A549 (cell line): ENCODE measurements around the gene FBXL13. TPM values are rescaled to one million over a fixed set of nuclear protein-coding genes. Genes with fewer than 3 reads are reported as not detected.

Source experiments
- ATAC-seq, 2 experiments: fragments of 200-7000 bp in 1 of 2; fragments of >200 bp in 1 of 2; cut with Nextera tagmentation in 1 of 2; cut with Tn5 transposase in 1 of 2; 3 replicates each; pipeline versions ENCODE4 v1.8.0 to v1.9.1; 2018 to 2020; ENCODE audit warnings: mild to moderate bottlenecking in 1 of 2, moderate library complexity in 1 of 2
- CTCF ChIA-PET: fragments of 300-600 bp; sonication (Branson Sonifier 250); formaldehyde crosslinking; extraction: SDS; loops from one replicate; lab custom pipeline; 2021; ENCODE audit warnings: antibody characterized with exemption, inconsistent platforms; lab: Yijun Ruan, JAX
- POLR2A ChIA-PET: fragments of 350-600 bp; formaldehyde crosslinking; extraction: SDS; loops from one replicate; lab custom pipeline; 2021; ENCODE audit warnings: antibody characterized with exemption, inconsistent platforms; lab: Yijun Ruan, JAX
- DNase-seq, 2 experiments: peaks; one replicate each; pipeline versions ENCODE4 v3.0.0 to v3.0.0-alpha.2; 2011 to 2016; ENCODE audit warnings: low read depth in 1 of 2, low spot score in 1 of 2
- FAIRE-seq: peaks from 2 replicates; lab custom pipeline; 2011; peaks lifted over from hg19 to GRCh38; lab: Jason Lieb, UNC
- H3K27ac ChIP-seq, 2 experiments: fragments of >200 bp; sonication (Bioruptor Twin); formaldehyde crosslinking; 3 replicates each; pipeline ENCODE4 v1.5.1; 2016 to 2017
- H3K4me1 ChIP-seq: fragments of >200 bp; sonication (Bioruptor Twin); formaldehyde crosslinking; 3 replicates; pipeline ENCODE4 v1.6.1; 2016
- H3K4me2 ChIP-seq: fragments of >200 bp; sonication (Bioruptor Twin); formaldehyde crosslinking; 3 replicates; pipeline ENCODE4 v1.6.1; 2016
- H3K4me3 ChIP-seq: fragments of >200 bp; sonication (Bioruptor Twin); formaldehyde crosslinking; 3 replicates; pipeline ENCODE4 v1.5.1; 2016
- H3K9me3 ChIP-seq: fragments of >200 bp; sonication (Bioruptor Twin); formaldehyde crosslinking; 3 replicates; pipeline ENCODE4 v1.6.1; 2016
- BCL3 ChIP-seq: fragments of >200 bp; sonication (Bioruptor Twin); formaldehyde crosslinking; IDR thresholded peaks from 3 replicates; pipeline ENCODE4 v1.6.1; 2016
- EHMT2 ChIP-seq: fragments of 200-600 bp; sonication (generic); IDR thresholded peaks from 2 replicates; pipeline ENCODE4 v1.6.1; 2016; ENCODE audit warnings: antibody characterized with exemption, low read depth, mild to moderate bottlenecking, moderate library complexity
- FOXS1 ChIP-seq: fragments of 250-450 bp; sonication (Bioruptor Pico); IDR thresholded peaks from 2 replicates; pipeline ENCODE4 v1.5.0; 2020; ENCODE audit warnings: mild to moderate bottlenecking, moderate library complexity
- GATA3 ChIP-seq: IDR thresholded peaks from 2 replicates; pipeline ENCODE4 v1.6.1; 2012; ENCODE audit warnings: borderline replicate concordance
- HEYL ChIP-seq: fragments of 250-450 bp; sonication (Bioruptor Pico); IDR thresholded peaks from 2 replicates; pipeline ENCODE4 v1.8.0; 2021; ENCODE audit warnings: mild to moderate bottlenecking, moderate library complexity
- HOXB13 ChIP-seq: fragments of 250-450 bp; sonication (Bioruptor Pico); IDR thresholded peaks from 2 replicates; pipeline ENCODE4 v1.5.0; 2020; ENCODE audit warnings: low read depth, mild to moderate bottlenecking, moderate library complexity
- HOXB5 ChIP-seq: fragments of 250-450 bp; sonication (Bioruptor Pico); IDR thresholded peaks from 2 replicates; pipeline ENCODE4 v1.5.0; 2020; ENCODE audit warnings: mild to moderate bottlenecking, moderate library complexity
- MAFK ChIP-seq: fragments of 450-650 bp; IDR thresholded peaks from 2 replicates; pipeline ENCODE4 v1.6.1; 2014; ENCODE audit not compliant: partially characterized antibody
- MAX ChIP-seq: IDR thresholded peaks from 2 replicates; pipeline ENCODE4 v1.6.1; 2012
- NPAS2 ChIP-seq: fragments of 250-450 bp; sonication (Bioruptor Pico); IDR thresholded peaks from 2 replicates; pipeline ENCODE4 v1.8.0; 2022; ENCODE audit warnings: mild to moderate bottlenecking, moderate library complexity, borderline replicate concordance
- POLR2AphosphoS2 ChIP-seq: conservative IDR thresholded peaks from 2 replicates; pipeline ENCODE4 v1.6.1; 2012; ENCODE audit warnings: low read length, improper control_type of control experiment, inconsistent platforms
- RAD21 ChIP-seq, 2 experiments: fragments of >200 bp in 1 of 2; sonication (Bioruptor Twin) in 1 of 2; formaldehyde crosslinking in 1 of 2; IDR thresholded peaks in 1 of 2; conservative IDR thresholded peaks in 1 of 2; 2 replicates in 1 of 2; 3 replicates in 1 of 2; pipeline ENCODE4 v1.6.1; 2012 to 2018; ENCODE audit warnings: inconsistent platforms in 1 of 2
- RARB ChIP-seq: fragments of 250-450 bp; sonication (Bioruptor Pico); IDR thresholded peaks from 2 replicates; pipeline ENCODE4 v1.8.0; 2021; ENCODE audit warnings: mild to moderate bottlenecking, moderate library complexity
- RNF2 ChIP-seq: fragments of 200-600 bp; sonication (generic); IDR thresholded peaks from 2 replicates; pipeline ENCODE4 v1.6.1; 2016; ENCODE audit warnings: low read depth, mild to moderate bottlenecking, antibody characterized with exemption, moderate library complexity, borderline replicate concordance
- SMC3 ChIP-seq: fragments of >200 bp; sonication (Bioruptor Twin); formaldehyde crosslinking; IDR thresholded peaks from 3 replicates; pipeline ENCODE4 v1.6.1; 2018; ENCODE audit warnings: inconsistent platforms
- ZC3H11A ChIP-seq: fragments of 450-650 bp; IDR thresholded peaks from 2 replicates; pipeline ENCODE4 v1.6.1; 2014; ENCODE audit warnings: antibody characterized with exemption, mild to moderate bottlenecking
- ZNF302 ChIP-seq: fragments of 250-450 bp; sonication (Bioruptor Pico); IDR thresholded peaks from 2 replicates; pipeline ENCODE4 v1.9.0; 2021; ENCODE audit warnings: inconsistent platforms, mild to moderate bottlenecking, moderate library complexity
- WGBS: methylation state at CpG from one replicate; pipeline ENCODE4 v1.1.6; 2017; ENCODE audit errors: missing lambda C conversion rate; 5-methylcytosine and 5-hydroxymethylcytosine counted together
- polyA plus RNA-seq, 4 experiments: library from polyadenylated mRNA; depleted of rRNA in 3 of 4; stranded (reverse); fragments of >200 nt; fragmentation: RNase III in 1 of 4; extraction: RNeasy Plus Mini Kit Qiagen cat#74134 plus additional on column Dnase treatment in 1 of 4; gene quantifications; 2 replicates in 3 of 4; 3 replicates in 1 of 4; pipeline ENCODE4 v1.2.3, GENCODE V29; 2011 to 2017
- TF ChIP-seq, protein P1 (sequence below): fragments of 250-450 bp; sonication (Bioruptor Pico); IDR thresholded peaks from 2 replicates; pipeline ENCODE4 v1.5.0; 2020; ENCODE audit warnings: low read depth, mild to moderate bottlenecking, moderate library complexity
- TF ChIP-seq, protein P2 (sequence below): fragments of 200-600 bp; sonication (generic); IDR thresholded peaks from 2 replicates; pipeline ENCODE4 v1.6.1; 2016; ENCODE audit warnings: antibody characterized with exemption, mild to moderate bottlenecking, moderate library complexity
- TF ChIP-seq, protein P3 (sequence below): fragments of >200 bp; sonication (Bioruptor Twin); formaldehyde crosslinking; IDR thresholded peaks from 2 replicates; pipeline ENCODE4 v1.6.1; 2016

Gene FBXL13
- polyA plus RNA-seq, 2 of the 4 experiments (the other 2 are of a cell fraction) = 0.45 to 0.70 TPM

DNA sequence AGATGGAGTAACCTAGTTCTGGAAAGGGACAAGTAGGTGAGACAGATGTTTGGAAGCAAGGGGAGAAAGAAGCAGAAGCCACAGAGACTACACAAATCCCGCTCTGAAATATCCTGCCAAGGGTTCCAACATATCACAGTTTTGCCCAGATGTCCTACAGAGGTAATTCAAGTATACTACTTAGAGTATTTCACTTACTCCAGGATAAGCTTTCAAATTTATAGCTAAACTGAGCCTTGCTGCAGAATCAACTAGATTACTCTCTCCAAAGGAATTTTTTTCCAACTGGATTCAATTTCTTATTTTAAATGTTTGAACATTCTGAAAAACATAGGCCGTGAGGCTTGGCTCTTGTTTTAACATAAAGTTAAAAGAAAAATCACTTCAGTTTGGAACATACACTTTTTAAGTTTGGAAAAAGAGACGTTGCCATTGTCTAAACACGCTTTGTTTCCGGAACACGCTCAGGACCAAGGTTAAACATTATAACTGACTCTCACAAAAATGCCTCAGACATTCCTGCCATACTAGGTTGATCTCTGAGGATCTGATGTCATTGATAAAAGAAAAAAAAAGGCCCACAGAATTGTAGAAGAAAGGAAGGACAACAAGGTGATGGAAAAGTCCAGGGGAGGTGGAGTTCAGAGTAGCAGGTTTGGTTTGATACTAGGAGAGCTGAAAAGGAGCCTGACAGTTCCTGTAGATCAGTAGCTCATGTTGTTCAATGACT, 251.0 kb downstream of the FBXL13 start:
- ATAC-seq (no peak), DNase-seq (no peak), FAIRE-seq (no peak)
- no peaks in the 10 kb centered on the region for H3K4me1 ChIP-seq
- no peak overlapping the region for H3K4me2 ChIP-seq
- no peak overlapping the region for H3K27ac ChIP-seq
- 85% methylated on average over 6 of the region's 6 CpGs for WGBS
- H3K4me3 ChIP-seq = no peak overlapping the region
- ChIA-PET POLR2A (no interaction called here), CTCF (no interaction called here)
- TF ChIP-seq MAX (no peak), RARB (CRISPR knock-in tag) (no peak), GATA3 (no peak), EHMT2 (no peak), ZC3H11A (no peak), NPAS2 (CRISPR knock-in tag) (no peak), BCL3 (no peak), ZNF302 (CRISPR knock-in tag) (no peak), HOXB13 (no peak), MAFK (no peak), HEYL (CRISPR knock-in tag) (no peak), RNF2 (no peak), SMC3 (no peak), FOXS1 (CRISPR knock-in tag) (no peak), RAD21 (conservative IDR thresholded peaks at IDR 0.05 in 1 of 2, IDR thresholded peaks at IDR 0.05 in 1 of 2) (no peak), POLR2AphosphoS2 (no peak), HOXB5 (CRISPR knock-in tag) (no peak)
- TF ChIP-seq, protein P1, sequence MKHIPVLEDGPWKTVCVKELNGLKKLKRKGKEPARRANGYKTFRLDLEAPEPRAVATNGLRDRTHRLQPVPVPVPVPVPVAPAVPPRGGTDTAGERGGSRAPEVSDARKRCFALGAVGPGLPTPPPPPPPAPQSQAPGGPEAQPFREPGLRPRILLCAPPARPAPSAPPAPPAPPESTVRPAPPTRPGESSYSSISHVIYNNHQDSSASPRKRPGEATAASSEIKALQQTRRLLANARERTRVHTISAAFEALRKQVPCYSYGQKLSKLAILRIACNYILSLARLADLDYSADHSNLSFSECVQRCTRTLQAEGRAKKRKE (CRISPR knock-in tag) = no peak
- TF ChIP-seq, protein P2, sequence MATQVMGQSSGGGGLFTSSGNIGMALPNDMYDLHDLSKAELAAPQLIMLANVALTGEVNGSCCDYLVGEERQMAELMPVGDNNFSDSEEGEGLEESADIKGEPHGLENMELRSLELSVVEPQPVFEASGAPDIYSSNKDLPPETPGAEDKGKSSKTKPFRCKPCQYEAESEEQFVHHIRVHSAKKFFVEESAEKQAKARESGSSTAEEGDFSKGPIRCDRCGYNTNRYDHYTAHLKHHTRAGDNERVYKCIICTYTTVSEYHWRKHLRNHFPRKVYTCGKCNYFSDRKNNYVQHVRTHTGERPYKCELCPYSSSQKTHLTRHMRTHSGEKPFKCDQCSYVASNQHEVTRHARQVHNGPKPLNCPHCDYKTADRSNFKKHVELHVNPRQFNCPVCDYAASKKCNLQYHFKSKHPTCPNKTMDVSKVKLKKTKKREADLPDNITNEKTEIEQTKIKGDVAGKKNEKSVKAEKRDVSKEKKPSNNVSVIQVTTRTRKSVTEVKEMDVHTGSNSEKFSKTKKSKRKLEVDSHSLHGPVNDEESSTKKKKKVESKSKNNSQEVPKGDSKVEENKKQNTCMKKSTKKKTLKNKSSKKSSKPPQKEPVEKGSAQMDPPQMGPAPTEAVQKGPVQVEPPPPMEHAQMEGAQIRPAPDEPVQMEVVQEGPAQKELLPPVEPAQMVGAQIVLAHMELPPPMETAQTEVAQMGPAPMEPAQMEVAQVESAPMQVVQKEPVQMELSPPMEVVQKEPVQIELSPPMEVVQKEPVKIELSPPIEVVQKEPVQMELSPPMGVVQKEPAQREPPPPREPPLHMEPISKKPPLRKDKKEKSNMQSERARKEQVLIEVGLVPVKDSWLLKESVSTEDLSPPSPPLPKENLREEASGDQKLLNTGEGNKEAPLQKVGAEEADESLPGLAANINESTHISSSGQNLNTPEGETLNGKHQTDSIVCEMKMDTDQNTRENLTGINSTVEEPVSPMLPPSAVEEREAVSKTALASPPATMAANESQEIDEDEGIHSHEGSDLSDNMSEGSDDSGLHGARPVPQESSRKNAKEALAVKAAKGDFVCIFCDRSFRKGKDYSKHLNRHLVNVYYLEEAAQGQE = no peak
- TF ChIP-seq, protein P3, sequence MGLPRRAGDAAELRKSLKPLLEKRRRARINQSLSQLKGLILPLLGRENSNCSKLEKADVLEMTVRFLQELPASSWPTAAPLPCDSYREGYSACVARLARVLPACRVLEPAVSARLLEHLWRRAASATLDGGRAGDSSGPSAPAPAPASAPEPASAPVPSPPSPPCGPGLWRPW = no peak
- no peaks in the 10 kb centered on the region for H3K9me3 ChIP-seq
